HL-60 (cell line): ENCODE data around the gene SCN3A.

ENCODE experiments used
- CTCF ChIP-seq: IDR thresholded peaks from one replicate; pipeline ENCODE4 v1.5.1; 2011; ENCODE audit warnings: low read length, control low read depth, inconsistent platforms; ENCODE audit not compliant: insufficient read depth
- GABPA ChIP-seq: IDR thresholded peaks from 2 replicates; pipeline ENCODE4 v1.6.1; 2012; ENCODE audit warnings: low read depth
- POLR2AphosphoS5 ChIP-seq: IDR thresholded peaks from 2 replicates; pipeline ENCODE4 v1.6.1; 2012; ENCODE audit warnings: low read depth

- TF ChIP-seq CTCF (no peak), POLR2AphosphoS5 (no peak), GABPA (no peak)
Measured at GRCh38 chr2:165251366-165251765, 47.5 kb upstream of the SCN3A start.
